22Rv1 (cell line): ENCODE results near the gene BBS1.
A peak's percentile ranks its signal among the peaks of the same experiment; 100 is the strongest.
"Not testable (repeated sequence)": the region's sequence is repeated elsewhere in the genome, so short reads cannot be mapped to it uniquely, and the experiment has no call there.

Experiments
- H3K27ac ChIP-seq: fragments of 450-650 bp; 2 replicates; pipeline ENCODE4 v1.5.1; 2017
- ZFX ChIP-seq: fragments of 450-650 bp; IDR thresholded peaks from 2 replicates; pipeline ENCODE4 v1.6.1; 2017; ENCODE audit warnings: antibody characterized with exemption, borderline replicate concordance
- TF ChIP-seq, protein P1 (sequence below): fragments of 450-650 bp; IDR thresholded peaks from 2 replicates; pipeline ENCODE4 v1.5.1; 2017; ENCODE audit warnings: mild to moderate bottlenecking

BBS1 gene

GRCh38 chr11:66510271-66510989, at the start of gene BBS1:
Gene BBS1, plus strand, starts transcription at chr11:66510635. Its CDS starts 25 bp downstream, at chr11:66510660.
- peak within 1 kb of the TSS; percentile 65 for H3K27ac ChIP-seq
- TF ChIP-seq, protein P1, sequence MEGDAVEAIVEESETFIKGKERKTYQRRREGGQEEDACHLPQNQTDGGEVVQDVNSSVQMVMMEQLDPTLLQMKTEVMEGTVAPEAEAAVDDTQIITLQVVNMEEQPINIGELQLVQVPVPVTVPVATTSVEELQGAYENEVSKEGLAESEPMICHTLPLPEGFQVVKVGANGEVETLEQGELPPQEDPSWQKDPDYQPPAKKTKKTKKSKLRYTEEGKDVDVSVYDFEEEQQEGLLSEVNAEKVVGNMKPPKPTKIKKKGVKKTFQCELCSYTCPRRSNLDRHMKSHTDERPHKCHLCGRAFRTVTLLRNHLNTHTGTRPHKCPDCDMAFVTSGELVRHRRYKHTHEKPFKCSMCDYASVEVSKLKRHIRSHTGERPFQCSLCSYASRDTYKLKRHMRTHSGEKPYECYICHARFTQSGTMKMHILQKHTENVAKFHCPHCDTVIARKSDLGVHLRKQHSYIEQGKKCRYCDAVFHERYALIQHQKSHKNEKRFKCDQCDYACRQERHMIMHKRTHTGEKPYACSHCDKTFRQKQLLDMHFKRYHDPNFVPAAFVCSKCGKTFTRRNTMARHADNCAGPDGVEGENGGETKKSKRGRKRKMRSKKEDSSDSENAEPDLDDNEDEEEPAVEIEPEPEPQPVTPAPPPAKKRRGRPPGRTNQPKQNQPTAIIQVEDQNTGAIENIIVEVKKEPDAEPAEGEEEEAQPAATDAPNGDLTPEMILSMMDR: no peak
- no peak for TF ChIP-seq ZFX

- no peak overlapping the region for H3K27ac ChIP-seq
- no peak for TF ChIP-seq ZFX
Measured at GRCh38 chr11:66462010-66462409, 48.4 kb upstream of the BBS1 start.

GRCh38 chr11:66462911-66463310, 47.5 kb upstream of the BBS1 start:
- H3K27ac ChIP-seq: no peak overlapping the region
- TF ChIP-seq, protein P1: no peak
- no peak for TF ChIP-seq ZFX

GRCh38 chr11:66464116-66464515, 46.3 kb upstream of the BBS1 start:
- H3K27ac ChIP-seq: not testable (repeated sequence)

GRCh38 chr11:66464916-66465315, 45.5 kb upstream of the BBS1 start:
- H3K27ac ChIP-seq: no peak overlapping the region

GRCh38 chr11:66465373-66466224, 44.8 kb upstream of the BBS1 start:
- H3K27ac ChIP-seq: no peak overlapping the region
- TF ChIP-seq ZFX: no peak
- TF ChIP-seq, protein P1: no peak

More at GRCh38 chr11:66464916-66465315, 45.5 kb upstream of the BBS1 start:
- no peak for TF ChIP-seq ZFX
- TF ChIP-seq, protein P1: no peak

- H3K27ac ChIP-seq: peak within 1 kb of the TSS; percentile 65
Measured at GRCh38 chr11:66466225-66467033, 44.0 kb upstream of the BBS1 start, which contains the start of gene PELI3. Gene PELI3, plus strand, starts transcription at chr11:66466905. Its CDS starts 1,224 bp downstream, at chr11:66468129.

More at GRCh38 chr11:66466225-66467033, 44.0 kb upstream of the BBS1 start, which contains the start of gene PELI3:
- TF ChIP-seq ZFX: no peak
- TF ChIP-seq, protein P1: no peak
